ENCODE results near the gene ASB15. TPM values are rescaled to one million over a fixed set of nuclear protein-coding genes. Genes with fewer than 3 reads are reported as not detected.
"Not testable (repeated sequence)": the region's sequence is repeated elsewhere in the genome, so short reads cannot be mapped to it uniquely, and the experiment has no call there.

ASB15 gene
- total RNA-seq, 1 donor from 2014 or later, result not detected

GRCh38 chr7:123633553-123633952 lies 31.9 kb downstream of the ASB15 start:
- Mint-ChIP-seq H3K9me3 (ENCODE audit: unreplicated experiment) (no peaks in the 10 kb centered on the region), H3K36me3 (ENCODE audit: low read depth, unreplicated experiment) (no peaks in the 10 kb centered on the region), H3K27me3 (ENCODE audit: unreplicated experiment) (peaks cover 1% of the 10 kb centered on the region), H3K27ac (ENCODE audit: unreplicated experiment) (no peak overlapping the region), H3K4me1 (ENCODE audit: unreplicated experiment) (peaks cover 6% of the 10 kb centered on the region), H3K4me3 (ENCODE audit: unreplicated experiment) (no peak overlapping the region)
- TF ChIP-seq CTCF (IDR thresholded peaks at IDR 0.05; ENCODE audit: unreplicated experiment), result no peak
- DNase-seq (ENCODE audit: low spot score), result no peak

- H3K4me1 Mint-ChIP-seq (ENCODE audit: unreplicated experiment); H3K4me3 Mint-ChIP-seq (ENCODE audit: unreplicated experiment); DNase-seq (ENCODE audit: low spot score); H3K36me3 Mint-ChIP-seq (ENCODE audit: low read depth, unreplicated experiment); H3K27ac Mint-ChIP-seq (ENCODE audit: unreplicated experiment); H3K27me3 Mint-ChIP-seq (ENCODE audit: unreplicated experiment); H3K9me3 Mint-ChIP-seq (ENCODE audit: unreplicated experiment): not testable (repeated sequence)
Measured at GRCh38 chr7:123634011-123634573, 32.5 kb downstream of the ASB15 start.

- no peaks in the 10 kb centered on the region for H3K9me3 Mint-ChIP-seq (ENCODE audit: unreplicated experiment)
- H3K36me3 Mint-ChIP-seq (ENCODE audit: low read depth, unreplicated experiment), result no peaks in the 10 kb centered on the region
- no peak for DNase-seq (ENCODE audit: low spot score)
- peak; percentile 44 for TF ChIP-seq CTCF (IDR thresholded peaks at IDR 0.05; ENCODE audit: unreplicated experiment)
- H3K4me1 Mint-ChIP-seq (ENCODE audit: unreplicated experiment), result peaks cover 6% of the 10 kb centered on the region
- H3K27ac Mint-ChIP-seq (ENCODE audit: unreplicated experiment), result no peak overlapping the region
- peaks cover 3% of the 10 kb centered on the region for H3K27me3 Mint-ChIP-seq (ENCODE audit: unreplicated experiment)
- H3K4me3 Mint-ChIP-seq (ENCODE audit: unreplicated experiment), result no peak overlapping the region
Measured at GRCh38 chr7:123635551-123636359, 34.1 kb downstream of the ASB15 start.

- peaks cover 3% of the 10 kb centered on the region for H3K27me3 Mint-ChIP-seq (ENCODE audit: unreplicated experiment)
- no peak overlapping the region for H3K27ac Mint-ChIP-seq (ENCODE audit: unreplicated experiment)
- peaks cover 6% of the 10 kb centered on the region for H3K4me1 Mint-ChIP-seq (ENCODE audit: unreplicated experiment)
- no peak for TF ChIP-seq CTCF (IDR thresholded peaks at IDR 0.05; ENCODE audit: unreplicated experiment)
- no peak overlapping the region for H3K4me3 Mint-ChIP-seq (ENCODE audit: unreplicated experiment)
- H3K9me3 Mint-ChIP-seq (ENCODE audit: unreplicated experiment), result no peaks in the 10 kb centered on the region
- DNase-seq (ENCODE audit: low spot score), result no peak
- no peaks in the 10 kb centered on the region for H3K36me3 Mint-ChIP-seq (ENCODE audit: low read depth, unreplicated experiment)
Measured at GRCh38 chr7:123637203-123637602, 35.6 kb downstream of the ASB15 start.

- TF ChIP-seq CTCF (IDR thresholded peaks at IDR 0.05; ENCODE audit: unreplicated experiment), result no peak
- no peak for DNase-seq (ENCODE audit: low spot score)
- Mint-ChIP-seq H3K4me3 (ENCODE audit: unreplicated experiment) (no peak overlapping the region), H3K4me1 (ENCODE audit: unreplicated experiment) (peaks cover 6% of the 10 kb centered on the region), H3K27ac (ENCODE audit: unreplicated experiment) (no peak overlapping the region), H3K36me3 (ENCODE audit: low read depth, unreplicated experiment) (no peaks in the 10 kb centered on the region), H3K9me3 (ENCODE audit: unreplicated experiment) (no peaks in the 10 kb centered on the region), H3K27me3 (ENCODE audit: unreplicated experiment) (peaks cover 3% of the 10 kb centered on the region)
Measured at GRCh38 chr7:123637878-123638277, 36.3 kb downstream of the ASB15 start.
